ENCODE results near the gene LARP4.

The LARP4 gene

GRCh38 chr12:50529345-50529744 is 128.7 kb downstream of the LARP4 start:
- DNase-seq = no peak

All from central memory CD4-positive, alpha-beta T cell (primary cell).